SW 1271 (cell line): ENCODE measurements around the gene FNBP1.
A peak's percentile ranks its signal among the peaks of the same experiment; 100 is the strongest.

Source experiments
- DNase-seq, 2 experiments: peaks; one replicate each; lab custom pipeline; 2025; lab: John Stamatoyannopoulos, UW

The FNBP1 gene

GRCh38 chr9:130045725-130046450 lies 2.9 kb upstream of the FNBP1 start:
- DNase-seq: no peak

DNA sequence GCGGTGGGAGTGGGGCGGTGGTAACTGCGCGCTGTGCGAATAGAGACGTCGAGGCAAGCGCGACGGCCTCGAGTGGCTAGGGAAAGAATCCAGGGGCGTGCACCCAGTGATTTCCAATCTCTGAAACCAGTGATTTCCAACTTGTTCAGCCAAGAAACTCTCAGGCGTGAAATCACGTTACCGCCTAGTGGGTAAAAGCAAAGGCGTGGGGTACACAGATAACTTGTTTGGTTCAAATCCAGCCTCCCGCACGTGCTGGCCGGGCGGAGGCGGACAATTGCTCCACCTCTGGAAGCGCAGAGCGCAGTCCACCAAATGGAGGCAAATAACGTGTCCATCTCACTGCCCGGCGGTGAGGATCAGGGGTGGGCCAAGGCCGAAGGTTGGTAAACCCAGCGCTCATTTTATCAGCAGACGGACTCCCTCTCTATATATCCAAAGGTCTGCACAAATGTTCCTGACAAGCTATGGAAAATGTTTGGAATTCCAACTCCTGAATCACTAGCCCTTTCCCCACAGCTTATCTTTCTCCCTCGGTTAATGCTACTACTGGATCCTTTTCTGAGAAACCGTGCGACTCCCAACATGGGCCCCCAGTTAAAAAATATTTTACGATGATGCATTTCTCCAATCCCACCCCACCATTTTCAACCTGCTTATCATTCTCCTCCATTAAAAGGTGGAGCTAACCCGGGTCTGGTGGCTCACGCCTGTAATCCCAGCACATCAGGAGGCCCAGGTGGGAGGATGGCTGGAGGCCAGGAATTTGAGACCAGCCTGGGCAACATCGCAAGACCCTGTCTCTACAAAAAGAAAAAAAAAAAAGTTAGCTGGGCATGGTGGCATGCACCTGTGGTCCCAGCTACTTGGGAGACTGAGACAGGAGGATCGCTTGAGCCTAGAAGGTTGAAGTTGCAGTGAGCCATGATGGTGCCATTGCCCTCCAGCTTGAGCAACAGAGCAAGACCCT lies 950 bp upstream of the FNBP1 start:
- no peak for DNase-seq

- DNase-seq: no peak
Measured at GRCh38 chr9:130042406-130042884, 544 bp downstream of the FNBP1 start.

- peak in 1 of 2 experiments; percentile 24 for DNase-seq
Measured at GRCh38 chr9:130041648-130042405, 1.2 kb downstream of the FNBP1 start.

- no peak for DNase-seq
Measured at GRCh38 chr9:130040984-130041647, 1.9 kb downstream of the FNBP1 start.

DNA sequence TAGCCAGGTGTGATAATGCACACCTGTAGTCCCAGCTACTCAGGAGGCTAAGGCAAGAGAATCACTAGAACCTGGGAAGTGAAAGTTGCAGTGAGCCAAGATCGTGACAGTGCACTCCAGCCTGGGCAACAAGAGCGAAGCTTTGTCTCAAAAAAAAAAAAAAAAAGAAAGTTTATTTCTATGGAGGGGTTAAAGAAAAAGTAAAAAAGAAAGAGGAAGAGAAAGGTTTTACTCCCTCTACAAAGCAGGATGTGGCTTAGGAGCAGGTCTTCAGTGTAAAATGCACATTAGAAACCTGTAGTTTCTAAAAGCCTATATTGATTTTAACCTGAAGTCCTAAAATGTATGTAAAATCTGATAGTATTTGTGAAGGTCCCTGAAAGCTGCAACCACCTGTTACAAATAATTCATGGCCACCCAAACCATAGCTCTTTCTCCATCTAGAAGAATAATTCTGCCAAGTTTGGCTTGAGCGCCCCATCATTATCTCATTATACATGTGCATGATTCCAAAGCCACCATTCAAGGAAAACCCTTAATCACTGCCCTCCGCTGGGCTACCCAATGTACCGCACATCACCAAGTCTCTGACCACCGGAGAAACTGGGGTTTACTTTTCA lies 3.4 kb downstream of the FNBP1 start:
- peak in 1 of 2 experiments; percentile 20 for DNase-seq

DNA sequence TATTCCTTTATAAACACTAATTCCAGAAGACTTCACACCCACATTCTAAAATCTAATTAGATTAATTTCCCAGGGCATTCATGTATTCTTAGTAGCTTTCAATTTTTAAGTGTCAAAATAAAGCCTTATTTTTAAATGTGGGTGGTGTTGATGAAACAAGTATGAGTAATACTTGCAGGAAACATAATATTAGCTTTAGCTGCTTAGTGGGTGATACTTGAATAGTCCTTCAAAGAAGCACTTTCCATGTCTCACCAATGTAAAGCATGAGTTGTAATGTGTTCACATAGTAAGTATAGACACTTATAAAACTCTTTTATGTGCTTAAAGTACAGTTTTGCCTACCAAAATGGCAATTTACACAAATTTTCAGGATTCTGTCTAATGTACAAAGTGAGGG lies 6.9 kb downstream of the FNBP1 start:
- DNase-seq: no peak

DNA sequence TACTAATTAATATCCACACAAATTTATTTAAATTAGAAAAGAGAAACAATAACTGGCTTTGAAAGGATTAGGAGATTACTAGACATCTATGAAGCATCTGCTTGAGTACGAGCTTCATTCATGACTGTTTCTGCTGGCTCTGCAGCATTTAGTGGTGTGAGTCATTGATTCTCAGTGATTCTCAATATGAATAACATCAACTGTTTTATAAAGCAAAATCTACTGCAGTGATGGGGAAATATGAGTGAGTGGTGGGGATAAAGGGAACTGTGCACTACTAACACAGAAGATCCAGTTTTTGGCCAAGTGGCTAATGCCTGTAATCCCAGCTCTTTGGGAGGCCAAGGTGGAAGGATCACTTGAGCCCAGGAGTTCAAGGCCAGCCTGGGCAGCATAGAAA lies 8.4 kb downstream of the FNBP1 start:
- DNase-seq: no peak

GRCh38 chr9:130030651-130031127 lies 12.3 kb downstream of the FNBP1 start:
- DNase-seq: no peak

- no peak for DNase-seq
Measured at GRCh38 chr9:130029223-130029973, 13.6 kb downstream of the FNBP1 start.

DNA sequence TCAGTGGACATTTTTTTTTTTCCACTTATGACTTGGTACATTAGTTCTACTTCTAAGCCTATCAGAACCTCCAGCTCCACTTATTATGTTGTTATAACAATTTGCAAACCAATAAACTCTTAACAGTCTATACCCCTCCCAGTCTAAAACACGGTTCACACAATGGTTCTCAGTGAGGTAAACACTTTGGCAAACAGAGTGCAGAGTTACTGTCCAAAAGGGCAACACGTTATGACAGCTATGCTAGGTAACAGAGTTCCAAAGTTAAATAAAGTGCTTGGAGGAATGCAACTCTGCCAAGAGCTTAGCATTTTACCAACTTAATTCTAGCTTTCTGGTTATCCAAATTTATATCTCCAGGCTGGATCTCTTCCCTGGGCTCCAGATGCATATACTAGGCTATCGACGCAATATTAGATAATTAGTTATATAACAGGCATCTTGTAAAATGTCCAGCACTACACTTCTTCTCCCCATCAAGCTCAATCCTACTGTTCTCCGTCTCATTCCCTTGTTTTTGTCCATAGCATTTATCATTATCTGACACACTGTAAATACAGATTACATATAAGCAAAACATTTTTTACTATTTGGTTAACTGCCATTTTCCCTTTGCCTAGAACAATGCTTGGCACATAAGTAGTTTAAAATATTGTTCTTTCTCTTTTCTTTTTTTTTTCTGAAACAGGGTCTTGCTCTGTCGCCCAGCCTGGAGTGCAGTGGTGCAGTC lies 14.3 kb downstream of the FNBP1 start:
- DNase-seq: no peak

DNA sequence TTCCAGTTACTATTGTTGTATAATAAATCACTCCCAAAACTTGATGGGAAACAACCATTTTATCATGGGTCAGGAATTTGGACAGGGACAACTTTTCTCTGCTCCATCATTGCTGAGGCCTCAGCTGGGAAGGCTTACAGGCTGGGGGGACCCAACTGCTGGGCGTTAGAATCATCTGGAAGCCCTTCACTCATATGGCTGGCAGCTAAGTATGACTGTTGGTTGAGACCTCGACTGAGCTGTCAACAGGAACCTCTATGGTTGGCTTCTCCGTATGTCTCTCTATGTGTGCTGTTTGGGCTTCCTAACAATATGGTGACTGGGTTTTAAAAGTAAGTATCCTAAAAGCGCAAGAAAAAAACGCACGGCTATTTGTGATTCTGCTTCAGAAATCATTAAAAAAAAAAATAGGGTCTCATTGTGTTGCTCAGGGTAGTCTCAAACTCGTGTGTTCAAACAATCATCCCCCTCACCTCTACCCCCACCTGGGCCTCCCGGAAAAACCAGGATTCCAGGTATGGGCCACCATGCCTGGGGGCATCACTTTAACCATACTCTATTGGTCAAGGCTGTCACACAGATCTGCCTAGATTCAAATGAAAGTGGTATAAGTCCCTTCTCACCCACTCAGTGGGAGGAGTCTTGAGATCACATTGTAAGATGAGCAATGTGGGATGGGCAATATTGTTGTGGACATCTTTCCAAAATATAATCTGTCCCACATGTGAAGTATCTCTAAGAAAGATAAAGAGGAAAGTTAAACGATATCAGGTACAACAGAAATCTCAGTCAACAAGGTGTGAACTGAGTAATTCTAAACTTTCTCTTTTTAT lies 15.2 kb downstream of the FNBP1 start:
- DNase-seq: no peak

DNA sequence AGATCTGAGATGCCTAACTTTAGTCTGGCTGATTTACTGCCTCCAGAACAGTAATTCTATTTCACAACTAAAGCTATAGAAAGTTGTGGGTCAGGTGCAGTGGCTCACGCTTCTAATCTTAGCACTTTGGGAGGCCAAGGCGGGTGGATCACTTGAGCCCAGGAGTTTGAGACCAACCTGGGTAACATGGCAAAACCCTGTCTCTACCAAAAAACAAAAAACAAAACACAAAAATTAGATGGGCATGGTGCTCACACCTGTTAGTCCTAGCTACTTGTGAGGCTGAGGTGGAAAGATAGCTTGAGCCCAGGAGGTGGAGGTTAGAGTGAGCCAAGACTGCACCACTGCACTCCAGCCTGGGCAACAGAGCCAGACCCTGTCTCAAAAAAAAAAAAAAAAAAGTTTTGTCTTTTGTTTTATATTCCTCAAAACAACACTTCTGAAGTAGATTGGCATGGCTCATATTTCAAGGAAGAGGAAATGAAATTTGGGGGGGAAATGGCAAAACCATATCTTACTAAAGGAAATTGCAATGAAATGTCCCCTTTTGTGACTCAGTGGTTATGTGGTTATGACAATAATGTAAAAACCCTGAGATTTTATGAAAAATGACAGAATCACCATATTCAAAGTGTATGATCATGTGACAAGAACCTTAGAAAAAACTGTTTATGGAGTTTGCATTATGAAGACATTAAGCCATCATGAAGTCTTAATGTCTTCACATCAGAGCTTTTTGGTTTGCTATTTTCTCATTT lies 16.2 kb downstream of the FNBP1 start:
- no peak for DNase-seq

- peak in 1 of 2 experiments; percentile 22 for DNase-seq
Measured at GRCh38 chr9:130024597-130024994, 18.4 kb downstream of the FNBP1 start.

DNA sequence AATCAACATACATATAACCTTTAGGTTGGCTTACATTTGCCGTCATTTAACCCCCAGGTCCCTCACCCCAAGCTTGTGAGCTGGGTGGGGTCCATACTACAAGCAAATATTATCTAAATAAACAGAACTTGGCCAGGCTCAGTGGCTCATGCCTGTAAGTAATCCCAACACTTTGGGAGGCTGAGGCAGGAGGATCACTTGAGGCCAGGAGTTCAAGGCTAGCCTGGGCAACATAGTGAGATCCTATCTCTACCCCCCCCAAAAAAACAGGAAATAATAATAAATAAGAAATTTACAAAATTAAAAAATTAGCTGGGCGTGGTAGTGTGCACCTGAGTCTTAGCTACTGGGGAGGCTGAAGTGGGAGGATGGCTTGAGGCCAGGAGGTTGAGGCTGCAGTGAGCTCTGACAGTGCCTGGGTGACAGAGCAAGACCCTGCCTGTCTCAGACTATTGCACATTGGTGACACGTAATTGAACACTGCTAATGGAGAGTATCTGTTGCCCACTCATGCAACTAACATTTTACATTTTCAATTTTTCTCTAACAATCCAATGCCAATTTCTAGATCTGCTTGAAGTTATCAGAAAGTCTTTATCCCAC lies 18.9 kb downstream of the FNBP1 start:
- no peak for DNase-seq

DNA sequence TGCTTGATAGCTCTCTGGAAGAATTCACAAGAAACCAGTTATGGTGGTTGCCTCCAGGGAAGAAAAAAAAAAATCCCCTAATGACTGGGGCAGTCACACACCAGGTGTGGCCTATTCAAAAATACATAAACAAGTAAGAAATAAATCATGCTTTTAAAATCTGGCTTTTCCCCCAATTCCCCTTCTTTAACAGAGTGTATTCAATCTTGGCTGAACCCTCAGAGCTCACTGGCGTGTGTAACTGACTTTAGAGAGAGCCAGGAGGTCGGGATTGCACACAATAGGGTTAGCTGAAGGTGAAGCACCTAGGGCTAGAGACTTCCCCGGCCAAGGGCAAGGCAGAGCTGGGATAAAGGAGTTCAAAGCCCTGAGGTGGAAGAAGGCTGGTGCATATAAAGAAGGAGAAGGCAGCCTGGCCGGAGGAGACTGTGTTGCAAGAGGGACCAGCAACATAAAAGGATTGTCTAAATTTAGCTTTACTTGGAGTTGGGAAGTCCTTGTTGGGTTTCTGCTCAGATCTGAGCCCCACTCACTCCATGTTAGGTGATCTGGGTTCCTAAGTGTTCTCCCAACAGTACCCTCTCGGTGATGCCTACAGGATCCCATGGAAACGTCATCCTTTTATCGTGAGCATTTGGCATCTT lies 19.7 kb downstream of the FNBP1 start:
- no peak for DNase-seq

DNA sequence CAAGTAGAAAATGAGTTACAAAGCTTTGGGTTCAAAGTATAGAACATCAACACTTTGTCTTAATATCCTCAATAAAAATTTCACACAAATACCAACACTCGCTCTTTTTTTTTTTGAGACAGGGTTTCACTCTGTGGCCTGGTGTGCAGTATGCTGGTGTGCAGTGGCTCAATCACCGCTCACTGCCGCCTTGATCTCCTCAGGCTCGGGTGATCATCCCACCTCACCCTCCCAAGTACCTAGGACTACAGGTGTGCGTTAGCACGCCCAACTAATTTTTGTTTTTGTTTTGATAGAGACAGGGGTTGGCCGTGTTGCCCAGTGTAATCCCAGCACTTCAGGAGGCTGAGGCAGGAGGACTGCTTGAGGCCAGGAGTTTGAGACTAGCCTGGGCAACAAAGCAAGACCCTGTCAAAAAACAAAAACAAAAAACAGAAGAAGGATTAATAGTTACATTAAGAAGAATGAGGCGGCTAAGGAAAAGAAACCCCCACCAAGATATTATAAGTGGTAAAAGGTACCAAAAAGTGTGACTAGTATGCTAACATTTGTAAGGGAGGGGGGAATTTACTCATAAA lies 20.3 kb downstream of the FNBP1 start:
- no peak for DNase-seq
